Astrocyte (in vitro differentiated cells and primary cell): ENCODE data around the gene PTOV1. TPM values are rescaled to one million over a fixed set of nuclear protein-coding genes. Genes with fewer than 3 reads are reported as not detected.
A peak's percentile ranks its signal among the peaks of the same experiment; 100 is the strongest.

Experiments
- DNase-seq: peaks from one replicate; pipeline ENCODE4 v3.0.0-alpha.2; 2010; ENCODE audit warnings: low read depth
- FAIRE-seq: peaks from 2 replicates; lab custom pipeline; 2011; peaks lifted over from hg19 to GRCh38; lab: Jason Lieb, UNC
- H2AFZ ChIP-seq: 2 replicates; pipeline ENCODE4 v1.6.0; 2012; ENCODE audit warnings: low read depth, low read length, inconsistent platforms
- H3K27ac ChIP-seq: 2 replicates; pipeline ENCODE4 v1.5.1; 2011; ENCODE audit warnings: low read depth, low read length, inconsistent platforms
- H3K27me3 ChIP-seq: 2 replicates; pipeline ENCODE4 v1.6.0; 2011; ENCODE audit warnings: low read length, inconsistent platforms; ENCODE audit not compliant: insufficient read depth
- H3K36me3 ChIP-seq: 2 replicates; pipeline ENCODE4 v1.5.1; 2011; ENCODE audit warnings: low read length, inconsistent platforms; ENCODE audit not compliant: insufficient read depth
- H3K4me1 ChIP-seq: 2 replicates; pipeline ENCODE4 v1.5.1; 2011; ENCODE audit warnings: low read length, inconsistent platforms; ENCODE audit not compliant: insufficient read depth
- H3K4me2 ChIP-seq: 2 replicates; pipeline ENCODE4 v1.6.0; 2012; ENCODE audit warnings: low read length, inconsistent platforms
- H3K4me3 ChIP-seq: 2 replicates; pipeline ENCODE4 v1.5.1; 2011; ENCODE audit warnings: low read depth, mild to moderate bottlenecking, low read length, inconsistent platforms; ENCODE audit not compliant: insufficient read depth
- H3K79me2 ChIP-seq: 2 replicates; pipeline ENCODE4 v1.6.0; 2012; ENCODE audit warnings: mild to moderate bottlenecking, low read length, inconsistent platforms; ENCODE audit not compliant: insufficient read depth
- H3K9ac ChIP-seq: 2 replicates; pipeline ENCODE4 v1.6.0; 2012; ENCODE audit warnings: mild to moderate bottlenecking, low read length, inconsistent platforms
- H3K9me3 ChIP-seq: 2 replicates; pipeline ENCODE4 v1.5.1; 2012; ENCODE audit warnings: low read depth, mild to moderate bottlenecking, low read length, inconsistent platforms; ENCODE audit not compliant: insufficient read depth
- H4K20me1 ChIP-seq: 2 replicates; pipeline ENCODE4 v1.6.0; 2012; ENCODE audit warnings: low read length, inconsistent platforms; ENCODE audit not compliant: insufficient read depth
- H3K27ac Mint-ChIP-seq: one replicate; pipeline ENCODE4 v1.8.0; 2021; ENCODE audit warnings: mild to moderate bottlenecking, mixed read lengths; ENCODE audit not compliant: unreplicated experiment
- H3K27me3 Mint-ChIP-seq: one replicate; pipeline ENCODE4 v1.8.0; 2021; ENCODE audit warnings: low read depth, mixed read lengths; ENCODE audit not compliant: unreplicated experiment
- H3K36me3 Mint-ChIP-seq: one replicate; pipeline ENCODE4 v1.8.0; 2021; ENCODE audit warnings: low read depth, mixed read lengths; ENCODE audit not compliant: unreplicated experiment
- H3K4me1 Mint-ChIP-seq: one replicate; pipeline ENCODE4 v1.8.0; 2021; ENCODE audit warnings: low read depth, mixed read lengths; ENCODE audit not compliant: unreplicated experiment
- H3K4me3 Mint-ChIP-seq: one replicate; pipeline ENCODE4 v1.8.0; 2021; ENCODE audit warnings: mild to moderate bottlenecking, moderate library complexity, mixed read lengths; ENCODE audit not compliant: unreplicated experiment
- H3K9me3 Mint-ChIP-seq: one replicate; pipeline ENCODE4 v1.8.0; 2021; ENCODE audit warnings: mild to moderate bottlenecking, mixed read lengths; ENCODE audit not compliant: unreplicated experiment
- EZH2 ChIP-seq: IDR thresholded peaks from 2 replicates; pipeline ENCODE4 v1.6.1; 2012; ENCODE audit warnings: mild to moderate bottlenecking, low read length, inconsistent platforms; ENCODE audit not compliant: insufficient read depth
- total RNA-seq: library from RNA; stranded (reverse); gene quantifications from 2 replicates; pipeline ENCODE4 v1.2.1, GENCODE V29; 2021
- TF ChIP-seq, protein P1 (sequence below): IDR thresholded peaks from 2 replicates; pipeline ENCODE4 v1.5.1; 2011; ENCODE audit warnings: low read depth, mild to moderate bottlenecking, inconsistent platforms, low read length, moderate library complexity; ENCODE audit not compliant: insufficient read depth

The PTOV1 gene
- total RNA-seq, 1 donor from 2014 or later = 162 TPM

DNA sequence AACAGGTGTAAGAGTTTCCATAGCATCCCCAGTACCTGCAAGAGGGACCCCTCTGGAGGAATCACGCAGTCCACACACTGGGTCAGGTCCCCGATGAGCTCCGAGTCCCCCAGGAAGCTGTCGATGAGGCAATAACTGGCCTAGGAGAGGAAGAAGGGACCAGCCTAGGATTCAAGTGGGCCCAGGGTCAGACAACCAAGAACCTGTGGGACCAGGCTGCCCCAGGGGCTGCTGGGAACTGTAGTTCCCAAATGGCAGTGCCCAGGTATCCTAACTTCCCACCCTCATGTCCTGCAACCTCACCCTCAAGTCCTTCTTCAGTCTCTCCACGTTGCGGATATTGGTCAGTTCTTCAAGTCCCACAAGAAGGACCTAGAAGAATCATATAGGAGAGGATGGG lies 39.6 kb upstream of the PTOV1 start:
- H3K4me3 Mint-ChIP-seq = no peak overlapping the region
- H3K27ac Mint-ChIP-seq = no peak overlapping the region
- Histone ChIP-seq H3K79me2 (no peaks in the 10 kb centered on the region), H2AFZ (no peak overlapping the region), H3K9ac (no peak overlapping the region), H3K4me1 (peaks cover 20% of the 10 kb centered on the region), H3K36me3 (no peaks in the 10 kb centered on the region), H3K27me3 (no peaks in the 10 kb centered on the region), H4K20me1 (peaks cover 9% of the 10 kb centered on the region), H3K4me2 (no peak overlapping the region), H3K4me3 (no peak overlapping the region), H3K9me3 (no peaks in the 10 kb centered on the region), H3K27ac (no peak overlapping the region)
- no peaks in the 10 kb centered on the region for H3K9me3 Mint-ChIP-seq
- no peak for FAIRE-seq
- peaks cover 5% of the 10 kb centered on the region for H3K4me1 Mint-ChIP-seq
- no peak for DNase-seq
- H3K36me3 Mint-ChIP-seq = peaks cover 5% of the 10 kb centered on the region
- no peaks in the 10 kb centered on the region for H3K27me3 Mint-ChIP-seq
- TF ChIP-seq, protein P1, sequence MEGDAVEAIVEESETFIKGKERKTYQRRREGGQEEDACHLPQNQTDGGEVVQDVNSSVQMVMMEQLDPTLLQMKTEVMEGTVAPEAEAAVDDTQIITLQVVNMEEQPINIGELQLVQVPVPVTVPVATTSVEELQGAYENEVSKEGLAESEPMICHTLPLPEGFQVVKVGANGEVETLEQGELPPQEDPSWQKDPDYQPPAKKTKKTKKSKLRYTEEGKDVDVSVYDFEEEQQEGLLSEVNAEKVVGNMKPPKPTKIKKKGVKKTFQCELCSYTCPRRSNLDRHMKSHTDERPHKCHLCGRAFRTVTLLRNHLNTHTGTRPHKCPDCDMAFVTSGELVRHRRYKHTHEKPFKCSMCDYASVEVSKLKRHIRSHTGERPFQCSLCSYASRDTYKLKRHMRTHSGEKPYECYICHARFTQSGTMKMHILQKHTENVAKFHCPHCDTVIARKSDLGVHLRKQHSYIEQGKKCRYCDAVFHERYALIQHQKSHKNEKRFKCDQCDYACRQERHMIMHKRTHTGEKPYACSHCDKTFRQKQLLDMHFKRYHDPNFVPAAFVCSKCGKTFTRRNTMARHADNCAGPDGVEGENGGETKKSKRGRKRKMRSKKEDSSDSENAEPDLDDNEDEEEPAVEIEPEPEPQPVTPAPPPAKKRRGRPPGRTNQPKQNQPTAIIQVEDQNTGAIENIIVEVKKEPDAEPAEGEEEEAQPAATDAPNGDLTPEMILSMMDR = no peak
- no peak for TF ChIP-seq EZH2

DNA sequence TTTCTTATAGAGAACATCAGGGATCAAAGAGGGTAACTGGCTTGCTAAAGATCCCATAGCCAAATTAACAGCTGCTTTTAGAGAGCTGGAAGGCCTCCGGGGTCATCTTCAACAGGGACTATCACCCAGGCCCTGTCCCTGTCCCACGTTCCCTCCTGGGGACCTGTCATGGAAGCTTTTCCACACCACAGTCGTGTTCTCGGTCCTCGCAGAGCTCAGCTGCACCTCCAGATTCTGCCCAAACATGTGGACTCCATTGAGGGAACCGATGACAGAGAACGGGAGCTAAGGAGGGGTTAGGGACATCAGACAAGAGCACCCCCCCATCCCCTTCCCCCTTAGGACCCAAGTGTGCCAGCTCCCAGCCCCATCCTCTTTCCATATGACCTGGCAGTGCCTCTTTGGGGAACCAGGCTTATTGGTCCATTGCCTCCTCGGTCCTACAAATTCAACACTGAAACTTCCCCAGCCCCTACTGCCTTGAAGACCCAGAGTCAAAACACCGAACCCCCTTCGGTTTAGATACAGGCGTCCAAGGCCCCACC lies 38.4 kb upstream of the PTOV1 start:
- Mint-ChIP-seq H3K9me3 (no peaks in the 10 kb centered on the region), H3K36me3 (peaks cover 5% of the 10 kb centered on the region), H3K4me3 (peak overlapping the region; percentile 92), H3K27ac (peak overlapping the region; percentile 58), H3K4me1 (peaks cover 5% of the 10 kb centered on the region), H3K27me3 (no peaks in the 10 kb centered on the region)
- H3K27me3 ChIP-seq = no peaks in the 10 kb centered on the region
- FAIRE-seq (no peak), DNase-seq (no peak)
- peak overlapping the region; percentile 88 for H2AFZ ChIP-seq
- peaks cover 25% of the 10 kb centered on the region for H3K4me1 ChIP-seq
- H3K79me2 ChIP-seq = no peaks in the 10 kb centered on the region
- peak overlapping the region; percentile 93 for H3K27ac ChIP-seq
- peak overlapping the region; percentile 87 for H3K4me2 ChIP-seq
- TF ChIP-seq, protein P1 = no peak
- no peak for TF ChIP-seq EZH2
- peaks cover 9% of the 10 kb centered on the region for H4K20me1 ChIP-seq
- H3K4me3 ChIP-seq = peak overlapping the region; percentile 86
- no peaks in the 10 kb centered on the region for H3K9me3 ChIP-seq
- H3K36me3 ChIP-seq = no peaks in the 10 kb centered on the region
- H3K9ac ChIP-seq = peak overlapping the region; percentile 91
